Hepatocyte (in vitro differentiated cells): ENCODE data around the gene CNPY4. TPM values are rescaled to one million over a fixed set of nuclear protein-coding genes. Genes with fewer than 3 reads are reported as not detected.

ENCODE experiments used
- DNase-seq: peaks from one replicate; pipeline ENCODE4 v3.0.0-alpha.2; 2016; ENCODE audit warnings: low spot score
- H2AFZ ChIP-seq: fragments of 200-600 bp; sonication (generic); 2 replicates; pipeline ENCODE4 v1.6.0; 2016; ENCODE audit warnings: antibody characterized with exemption, mild to moderate bottlenecking
- H3K27ac ChIP-seq: fragments of 200-600 bp; sonication (generic); 2 replicates; pipeline ENCODE4 v1.5.1; 2016; ENCODE audit warnings: mild to moderate bottlenecking
- H3K27me3 ChIP-seq: fragments of 200-600 bp; sonication (generic); 2 replicates; pipeline ENCODE4 v1.6.1; 2016
- H3K36me3 ChIP-seq: fragments of 200-600 bp; sonication (generic); replicated peaks from 2 replicates; pipeline ENCODE4 v1.5.1; 2016; ENCODE audit warnings: low read depth; ENCODE audit not compliant: insufficient read depth
- H3K4me1 ChIP-seq: fragments of 200-600 bp; sonication (generic); 2 replicates; pipeline ENCODE4 v1.5.1; 2016; ENCODE audit warnings: mild to moderate bottlenecking, moderate library complexity; ENCODE audit not compliant: insufficient read depth
- H3K4me2 ChIP-seq: fragments of 200-600 bp; sonication (generic); 2 replicates; pipeline ENCODE4 v1.6.0; 2016
- H3K4me3 ChIP-seq: fragments of 200-600 bp; sonication (generic); 2 replicates; pipeline ENCODE4 v1.5.1; 2016; ENCODE audit warnings: mild to moderate bottlenecking
- H3K79me2 ChIP-seq: fragments of 200-600 bp; sonication (generic); 2 replicates; pipeline ENCODE4 v1.6.0; 2017; ENCODE audit warnings: mild to moderate bottlenecking
- H3K9me2 ChIP-seq: fragments of 200-600 bp; sonication (generic); replicated peaks from 2 replicates; pipeline ENCODE4 v1.6.0; 2017; ENCODE audit warnings: mild to moderate bottlenecking; ENCODE audit not compliant: insufficient read depth
- H3K9me3 ChIP-seq: fragments of 200-600 bp; sonication (generic); 2 replicates; pipeline ENCODE4 v1.5.1; 2016; ENCODE audit warnings: low read depth, mild to moderate bottlenecking
- H4K20me1 ChIP-seq: fragments of 200-600 bp; sonication (generic); 2 replicates; pipeline ENCODE4 v1.6.0; 2016; ENCODE audit warnings: mild to moderate bottlenecking; ENCODE audit not compliant: insufficient read depth, poor library complexity, severe bottlenecking
- CTCF ChIP-seq: fragments of 200-600 bp; sonication (generic); IDR thresholded peaks from 2 replicates; pipeline ENCODE4 v1.5.1; 2016; ENCODE audit warnings: antibody characterized with exemption, mild to moderate bottlenecking; ENCODE audit not compliant: poor library complexity
- EZH2 ChIP-seq: fragments of 200-600 bp; sonication (generic); IDR thresholded peaks from 2 replicates; pipeline ENCODE4 v1.6.1; 2016; ENCODE audit warnings: antibody characterized with exemption, mild to moderate bottlenecking, borderline replicate concordance
- EZH2phosphoT487 ChIP-seq: fragments of 200-600 bp; sonication (generic); IDR thresholded peaks from one replicate; pipeline ENCODE4 v1.6.1; 2018; ENCODE audit warnings: antibody characterized with exemption, mild to moderate bottlenecking, low read depth, moderate library complexity; ENCODE audit not compliant: unreplicated experiment, severe bottlenecking
- WGBS: methylation state at CpG from one replicate; pipeline ENCODE4 v1.1.6; 2016; ENCODE audit warnings: low lambda C conversion rate; ENCODE audit errors: missing lambda C conversion rate; 5-methylcytosine and 5-hydroxymethylcytosine counted together
- polyA plus RNA-seq: library from polyadenylated mRNA; unstranded; fragments of >200 nt; fragmentation: Nextera tagmentation; extraction: Ambion mirVana; gene quantifications from 2 replicates; pipeline ENCODE4 v1.2.1, GENCODE V29; 2016
- total RNA-seq: library from RNA; depleted of rRNA; stranded (reverse); fragments of >200 nt; gene quantifications from 2 replicates; pipeline ENCODE4 v1.2.3, GENCODE V29; 2014

CNPY4 gene
- total and polyA plus RNA-seq, 2 experiments from 2014 or later: 27.4 to 28.1 TPM

- Histone ChIP-seq H3K36me3 (peaks cover 24% of the 10 kb centered on the region), H3K27ac (peak overlapping the region; percentile 92), H3K27me3 (no peaks in the 10 kb centered on the region), H3K79me2 (peaks cover 72% of the 10 kb centered on the region), H3K4me3 (peak overlapping the region; percentile 77), H4K20me1 (peaks cover 17% of the 10 kb centered on the region), H2AFZ (no peak overlapping the region), H3K4me2 (peak overlapping the region; percentile 90), H3K9me2 (no peaks in the 10 kb centered on the region), H3K9me3 (peaks cover 5% of the 10 kb centered on the region), H3K4me1 (peaks cover 35% of the 10 kb centered on the region)
- DNase-seq: peak; percentile 69
- no peak for TF ChIP-seq CTCF
- 75% methylated on average over 7 of the region's 7 CpGs for WGBS
Measured at GRCh38 chr7:100079024-100079560, 40.3 kb upstream of the CNPY4 start.

GRCh38 chr7:100080907-100081534 lies 38.4 kb upstream of the CNPY4 start:
- H3K36me3 ChIP-seq: peaks cover 9% of the 10 kb centered on the region
- H3K4me1 ChIP-seq: peaks cover 35% of the 10 kb centered on the region
- H3K79me2 ChIP-seq: peaks cover 54% of the 10 kb centered on the region
- H3K9me3 ChIP-seq: no peaks in the 10 kb centered on the region
- peak; percentile 68 for DNase-seq
- no peaks in the 10 kb centered on the region for H3K9me2 ChIP-seq
- H3K4me2 ChIP-seq: peak overlapping the region; percentile 90
- H3K4me3 ChIP-seq: peak overlapping the region; percentile 77
- H2AFZ ChIP-seq: peak overlapping the region; percentile 37
- peak overlapping the region; percentile 92 for H3K27ac ChIP-seq
- 1% methylated on average over 33 of the region's 34 CpGs for WGBS
- no peaks in the 10 kb centered on the region for H3K27me3 ChIP-seq
- TF ChIP-seq EZH2phosphoT487 (no peak), EZH2 (no peak), CTCF (no peak)
- peaks cover 17% of the 10 kb centered on the region for H4K20me1 ChIP-seq

- H3K36me3 ChIP-seq: peaks cover 7% of the 10 kb centered on the region
- peak within 1 kb of the TSS; percentile 92 for H3K27ac ChIP-seq
- peaks cover 35% of the 10 kb centered on the region for H3K4me1 ChIP-seq
- H4K20me1 ChIP-seq: peaks cover 17% of the 10 kb centered on the region
- H3K79me2 ChIP-seq: peaks cover 48% of the 10 kb centered on the region
- no peaks in the 10 kb centered on the region for H3K27me3 ChIP-seq
- peak within 1 kb of the TSS; percentile 37 for H2AFZ ChIP-seq
- no peaks in the 10 kb centered on the region for H3K9me2 ChIP-seq
- WGBS: under 1% methylated on average over 45 of the region's 55 CpGs
- peak; percentile 99 for TF ChIP-seq CTCF
- no peak for TF ChIP-seq EZH2phosphoT487
- peak; percentile 99 for DNase-seq
- no peaks in the 10 kb centered on the region for H3K9me3 ChIP-seq
- peak within 1 kb of the TSS; percentile 77 for H3K4me3 ChIP-seq
- H3K4me2 ChIP-seq: peak within 1 kb of the TSS; percentile 90
Measured at GRCh38 chr7:100081535-100082102, 37.8 kb upstream of the CNPY4 start, which contains the start of gene ZNF3. TSS of gene ZNF3 (minus strand) at chr7:100081723. CDS start at chr7:100077357, 4,366 bp downstream.
